ENCODE results near the gene GMPR2. TPM values are rescaled to one million over a fixed set of nuclear protein-coding genes. Genes with fewer than 3 reads are reported as not detected.
A peak's percentile ranks its signal among the peaks of the same experiment; 100 is the strongest.

Gene GMPR2
- total RNA-seq, 1 donor from 2014 or later = 46.5 TPM

GRCh38 chr14:24266344-24267244 lies 33.9 kb downstream of the GMPR2 start:
- DNase-seq (ENCODE audit: low spot score) = no peak

- DNase-seq (ENCODE audit: low spot score) = no peak
Measured at GRCh38 chr14:24267516-24267915, 34.8 kb downstream of the GMPR2 start.

- DNase-seq (ENCODE audit: low spot score) = no peak
Measured at GRCh38 chr14:24268225-24268624, 35.5 kb downstream of the GMPR2 start.

GRCh38 chr14:24269368-24269767 lies 36.6 kb downstream of the GMPR2 start:
- DNase-seq (ENCODE audit: low spot score) = no peak

GRCh38 chr14:24269910-24270536 lies 37.3 kb downstream of the GMPR2 start:
- DNase-seq (ENCODE audit: low spot score) = no peak

- no peak for DNase-seq (ENCODE audit: low spot score)
Measured at GRCh38 chr14:24270537-24271133, 37.9 kb downstream of the GMPR2 start.

- DNase-seq (ENCODE audit: low spot score) = peak; percentile 94
Measured at GRCh38 chr14:24271134-24271833, 38.6 kb downstream of the GMPR2 start, which contains the start of gene RABGGTA. RABGGTA (minus strand) TSS chr14:24271597; CDS start chr14:24271115, 482 bp downstream.

- DNase-seq (ENCODE audit: low spot score) = no peak
Measured at GRCh38 chr14:24271834-24272263, 39.1 kb downstream of the GMPR2 start.

GRCh38 chr14:24272467-24272866 lies 39.7 kb downstream of the GMPR2 start:
- DNase-seq (ENCODE audit: low spot score) = no peak

- DNase-seq (ENCODE audit: low spot score) = no peak
Measured at GRCh38 chr14:24273422-24273998, 40.8 kb downstream of the GMPR2 start.

- no peak for DNase-seq (ENCODE audit: low spot score)
Measured at GRCh38 chr14:24274101-24274543, 41.4 kb downstream of the GMPR2 start.

- DNase-seq (ENCODE audit: low spot score) = no peak
Measured at GRCh38 chr14:24277071-24277470, 44.3 kb downstream of the GMPR2 start.

- DNase-seq (ENCODE audit: low spot score) = no peak
Measured at GRCh38 chr14:24277606-24278321, 45.0 kb downstream of the GMPR2 start.

GRCh38 chr14:24278424-24278823 lies 45.7 kb downstream of the GMPR2 start:
- no peak for DNase-seq (ENCODE audit: low spot score)

GRCh38 chr14:24279301-24280186 lies 46.8 kb downstream of the GMPR2 start:
- DNase-seq (ENCODE audit: low spot score) = no peak

GRCh38 chr14:24280797-24281460 lies 48.2 kb downstream of the GMPR2 start:
- DNase-seq (ENCODE audit: low spot score) = no peak

- DNase-seq (ENCODE audit: low spot score) = no peak
Measured at GRCh38 chr14:24281636-24282035, 48.9 kb downstream of the GMPR2 start.

- DNase-seq (ENCODE audit: low spot score) = no peak
Measured at GRCh38 chr14:24282736-24283135, 50.0 kb downstream of the GMPR2 start.
